Mucosa of gallbladder (tissue), 1 donor: ENCODE results near the gene CAPN13. TPM values are rescaled to one million over a fixed set of nuclear protein-coding genes. Genes with fewer than 3 reads are reported as not detected.

Experiments
- DNase-seq: peaks from one replicate; pipeline ENCODE4 v3.0.0-alpha.2; 2020; ENCODE audit warnings: low spot score
- total RNA-seq: library from RNA; stranded (reverse); gene quantifications from one replicate; pipeline ENCODE4 v1.2.1, GENCODE V29; 2021
- donor health status: DM: no; HTN: no; CAD: no.

Gene CAPN13
- total RNA-seq, 1 donor from 2014 or later: 44.4 TPM

- DNase-seq: no peak
These were observed 76.3 kb downstream of the CAPN13 start for GRCh38 chr2:30730736-30731647.

GRCh38 chr2:30729031-30729430 is 78.2 kb downstream of the CAPN13 start:
- no peak for DNase-seq

- DNase-seq: no peak
These were observed 84.1 kb downstream of the CAPN13 start for GRCh38 chr2:30722936-30723725.

GRCh38 chr2:30721668-30722647 is 85.3 kb downstream of the CAPN13 start:
- DNase-seq: no peak

DNA sequence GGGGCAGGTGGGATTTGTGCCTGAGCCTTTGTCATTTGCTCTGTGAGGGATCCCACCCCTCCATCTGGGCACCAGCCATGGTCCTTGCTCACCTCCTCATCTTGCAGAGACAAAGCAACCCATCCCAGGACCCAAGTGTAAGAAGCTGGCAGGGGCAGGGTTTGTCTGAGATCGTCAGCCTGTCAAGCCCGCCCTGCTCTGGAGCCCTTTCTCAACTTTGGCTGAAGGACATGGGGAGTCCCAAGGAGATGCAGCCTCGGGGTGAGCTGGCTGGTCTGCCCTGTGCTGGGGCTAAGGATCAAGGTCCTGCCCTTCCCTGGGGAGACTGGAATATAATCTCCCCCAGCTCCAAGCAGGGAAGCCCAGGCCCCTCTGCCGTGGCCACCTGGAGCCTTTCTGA is 86.0 kb downstream of the CAPN13 start:
- DNase-seq: no peak

- no peak for DNase-seq
These were observed 90.1 kb downstream of the CAPN13 start for GRCh38 chr2:30717081-30717650.

DNA sequence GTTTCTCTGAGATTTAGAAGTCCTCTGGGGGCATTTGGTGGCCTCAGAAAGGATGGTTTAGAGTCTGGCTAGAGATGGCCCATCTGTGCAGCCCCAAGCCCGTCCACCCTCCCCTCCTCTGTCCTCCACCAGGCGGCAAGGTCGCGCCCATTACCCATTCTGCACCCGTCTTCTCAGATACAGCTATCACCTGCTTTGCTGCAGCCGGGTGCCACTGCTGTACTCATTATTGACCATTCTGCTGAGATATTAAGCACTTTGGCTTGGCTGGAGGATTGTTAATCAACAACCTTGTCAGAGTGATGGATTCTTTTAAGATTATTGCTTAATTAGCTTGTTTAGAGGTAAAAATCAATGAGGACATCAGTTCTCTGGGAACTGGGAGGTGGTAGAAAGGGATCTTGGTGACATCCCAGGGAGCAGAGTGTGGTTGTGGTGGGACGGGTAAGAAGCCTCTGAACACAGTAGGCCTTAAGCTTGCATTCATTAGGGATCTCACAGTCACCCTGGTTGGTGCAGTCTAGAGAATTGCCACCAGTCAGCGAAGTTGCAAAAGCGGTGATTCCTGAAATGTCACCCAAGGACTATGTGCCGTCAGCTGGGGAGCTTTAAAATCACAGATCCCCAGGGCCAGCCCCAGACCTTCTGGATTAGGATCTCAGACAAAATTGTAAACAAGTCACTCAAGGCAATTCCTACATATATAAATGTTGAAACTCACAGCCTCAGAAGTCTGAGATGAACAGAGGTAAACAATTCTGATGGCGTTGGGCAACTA is 90.9 kb downstream of the CAPN13 start:
- DNase-seq: no peak

GRCh38 chr2:30714811-30715709 is 92.2 kb downstream of the CAPN13 start:
- no peak for DNase-seq

DNA sequence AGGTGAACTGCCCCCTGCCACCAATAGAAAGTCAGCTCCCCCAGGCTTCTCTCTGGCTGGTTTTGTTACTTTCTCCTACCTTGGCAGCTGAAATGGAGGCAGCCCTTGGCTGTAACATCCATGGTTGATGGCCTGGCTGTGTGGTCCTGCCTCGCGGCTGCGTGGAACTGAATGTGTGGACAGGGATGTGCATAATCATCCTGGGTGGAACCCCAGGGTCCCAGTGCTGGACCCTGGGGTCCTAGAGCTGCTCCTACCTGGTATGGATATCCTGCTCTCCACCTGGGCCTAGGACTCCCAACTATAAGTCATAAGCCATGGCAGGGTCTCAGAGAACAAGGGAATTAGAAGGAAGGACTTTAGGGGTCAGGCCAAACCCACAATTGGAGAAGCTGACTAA is 93.5 kb downstream of the CAPN13 start:
- DNase-seq: no peak

GRCh38 chr2:30711646-30712085 is 95.6 kb downstream of the CAPN13 start:
- peak; percentile 93 for DNase-seq

DNA sequence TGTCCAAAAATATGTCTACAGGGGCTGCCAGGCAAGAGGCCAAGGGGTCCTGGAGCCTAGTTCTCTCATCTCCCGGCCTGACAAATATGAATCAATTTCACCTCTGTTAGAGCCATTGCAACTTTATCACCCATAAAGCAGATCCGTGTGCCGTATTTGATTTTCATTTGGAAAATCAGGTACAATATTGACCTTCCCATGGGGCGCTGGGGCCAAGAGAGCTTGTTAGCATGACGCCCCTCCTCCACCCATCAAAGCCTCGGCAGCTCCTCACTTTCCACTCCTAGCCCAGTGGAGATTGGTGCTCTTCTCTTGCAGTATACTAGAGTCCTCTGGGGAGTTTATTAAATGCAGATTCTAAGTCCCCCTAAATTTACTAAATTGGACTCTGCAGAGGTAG is 96.8 kb downstream of the CAPN13 start:
- no peak for DNase-seq

DNA sequence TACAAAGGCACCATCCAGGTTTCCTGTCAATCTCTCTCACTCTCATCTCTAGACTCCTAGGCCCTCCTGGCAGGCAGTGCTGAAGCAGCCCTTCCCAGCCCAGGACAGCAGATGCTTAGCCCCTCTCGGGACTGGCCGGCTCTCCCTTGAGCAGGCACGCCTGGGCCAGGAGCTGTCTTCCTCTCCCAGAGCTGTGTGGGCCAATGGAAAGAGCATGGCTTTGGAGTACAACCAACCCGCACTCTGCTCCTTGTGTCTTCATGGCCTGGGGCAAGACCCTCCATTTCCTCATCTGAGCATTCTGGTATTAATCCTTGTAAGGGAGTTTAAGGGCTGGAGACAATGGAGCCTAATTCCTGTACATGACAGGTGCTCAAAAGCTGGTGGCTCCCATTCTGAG is 97.2 kb downstream of the CAPN13 start:
- no peak for DNase-seq

DNA sequence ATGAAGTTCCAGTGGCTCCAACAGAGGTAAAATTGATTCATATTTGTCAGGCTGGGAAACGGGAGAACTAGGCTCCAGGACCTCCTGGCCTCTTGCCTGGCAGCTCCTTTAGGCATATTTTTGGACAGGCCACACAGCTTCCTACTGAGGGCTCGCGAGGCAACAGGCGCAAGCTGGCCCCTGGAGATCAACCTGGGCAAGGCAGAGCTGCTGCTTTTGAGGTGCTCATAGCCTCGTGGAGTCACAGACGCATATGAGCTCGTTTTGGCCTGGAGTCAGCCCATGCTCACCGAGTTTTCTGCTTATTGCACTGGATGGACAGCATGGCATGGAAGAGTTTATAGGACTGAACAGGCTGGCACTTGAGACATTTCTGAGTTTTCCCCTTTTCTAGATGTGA is 97.7 kb downstream of the CAPN13 start:
- no peak for DNase-seq

DNA sequence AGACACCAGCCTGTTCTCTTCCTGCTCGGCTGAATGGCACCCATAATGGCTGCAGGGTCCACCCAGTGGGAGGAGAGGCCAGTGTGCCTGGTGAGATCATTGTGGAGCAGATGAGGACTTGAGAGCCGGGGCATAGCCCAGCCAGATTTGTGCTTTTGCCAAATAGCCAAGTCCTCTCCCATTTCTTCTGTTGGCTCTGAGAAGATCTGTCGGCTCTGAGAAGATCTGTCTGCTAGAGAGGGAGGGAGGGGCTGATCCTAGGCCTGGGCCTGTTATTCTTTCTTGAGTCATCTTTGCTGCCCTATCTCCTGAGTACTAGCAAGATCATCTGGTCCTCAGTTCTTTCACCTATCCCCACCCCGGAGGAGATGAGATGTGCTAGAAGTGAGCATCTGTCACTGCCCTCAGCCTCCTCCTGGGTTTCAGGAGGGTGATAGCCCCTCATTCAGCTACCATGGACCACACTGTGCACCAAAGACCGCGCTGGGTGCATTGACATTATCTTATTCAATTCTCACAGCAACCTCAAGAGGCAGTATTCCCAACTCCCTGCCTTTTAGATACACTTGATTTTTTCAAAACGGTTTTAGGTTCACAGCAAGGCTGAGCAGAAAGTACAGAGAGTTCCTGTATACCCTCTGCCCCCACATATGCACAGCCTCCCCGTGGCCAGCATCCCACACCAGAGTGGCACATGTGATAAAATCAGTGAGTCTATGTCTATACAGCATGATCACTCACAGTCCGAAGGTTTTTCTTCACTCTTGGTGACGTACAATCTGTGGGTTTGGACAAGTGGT is 98.6 kb downstream of the CAPN13 start:
- no peak for DNase-seq

DNA sequence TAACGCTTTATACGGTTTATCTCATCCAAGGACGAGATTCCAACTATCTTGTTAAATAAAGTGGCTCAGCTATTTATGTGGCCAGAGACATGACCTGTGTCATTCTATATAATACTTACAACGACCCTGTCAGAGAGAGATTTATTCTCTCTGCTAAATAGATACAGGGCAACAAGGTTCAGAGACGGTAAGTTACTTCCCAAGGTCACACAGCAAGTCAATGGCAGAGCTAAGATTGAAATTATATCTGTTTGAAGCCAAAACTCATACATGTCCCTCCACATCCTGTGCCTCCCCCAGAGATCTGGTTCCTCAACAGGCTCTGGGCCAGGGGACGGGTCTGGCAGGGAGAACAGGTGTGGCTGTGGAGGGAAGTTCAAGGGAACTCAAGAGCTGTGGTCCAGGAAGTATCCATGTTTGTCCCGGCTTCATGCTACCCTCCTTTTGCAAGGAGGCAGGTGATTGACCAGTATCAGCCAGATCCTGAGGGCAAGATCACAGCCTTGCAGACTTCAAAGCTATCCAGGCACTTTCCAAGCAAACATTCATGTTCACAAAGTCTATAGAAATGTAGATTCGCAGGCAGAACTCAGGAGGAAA is 99.8 kb downstream of the CAPN13 start:
- no peak for DNase-seq

- peak; percentile 72 for DNase-seq
These were observed 100.5 kb downstream of the CAPN13 start for GRCh38 chr2:30706534-30707303.
